ENCODE data around the gene NOTCH2. TPM values are rescaled to one million over a fixed set of nuclear protein-coding genes. Genes with fewer than 3 reads are reported as not detected.

Gene NOTCH2
- total RNA-seq, 1 donor from 2014 or later = 66.6 TPM

DNA sequence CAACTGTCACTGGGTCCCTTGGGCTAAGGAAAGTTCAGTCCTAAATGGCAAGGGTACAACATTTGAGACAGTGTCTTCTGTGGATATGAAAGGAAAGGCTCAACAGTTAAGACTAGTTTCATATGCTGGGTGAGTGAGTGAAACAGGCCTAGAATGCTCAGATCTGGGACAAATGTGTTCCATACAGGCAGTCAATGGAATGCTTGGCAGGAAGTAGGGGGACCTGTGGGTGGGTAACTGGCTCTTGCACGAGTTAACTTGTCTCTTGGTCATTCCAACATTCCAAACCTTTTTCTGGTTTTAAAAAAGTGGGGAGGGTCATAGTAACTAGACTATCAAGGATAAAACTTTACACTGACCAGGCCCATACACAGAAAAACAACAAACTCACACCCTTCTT is 155.4 kb downstream of the NOTCH2 start:
- Histone ChIP-seq H3K79me2 (ENCODE audit: low read depth) (no peaks in the 10 kb centered on the region), H3K4me3 (no peak overlapping the region), H3K36me3 (peaks cover 15% of the 10 kb centered on the region), H3K9ac (no peak overlapping the region), H3K4me2 (no peak overlapping the region), H3K4me1 (peaks cover 9% of the 10 kb centered on the region), H3K27ac (no peak overlapping the region), H3F3A (ENCODE audit: low read depth) (no peaks in the 10 kb centered on the region), H4K20me1 (ENCODE audit: low read depth) (no peaks in the 10 kb centered on the region), H3K27me3 (no peaks in the 10 kb centered on the region), H3K9me3 (ENCODE audit: low read depth) (no peaks in the 10 kb centered on the region), H2AFZ (replicated peaks) (no peak overlapping the region)
- H3K36me3 Mint-ChIP-seq = peaks cover 51% of the 10 kb centered on the region
- DNase-seq (ENCODE audit: low spot score) = no peak
- TF ChIP-seq EZH2 (IDR thresholded peaks at IDR 0.05) = no peak
- TF ChIP-seq EZH2phosphoT487 (IDR thresholded peaks at IDR 0.05) = no peak
- TF ChIP-seq CTCF (IDR thresholded peaks at IDR 0.05) = no peak
- H3K27ac Mint-ChIP-seq = no peak overlapping the region
- no peaks in the 10 kb centered on the region for H3K4me1 Mint-ChIP-seq
- peaks cover 3% of the 10 kb centered on the region for H3K27me3 Mint-ChIP-seq (ENCODE audit: insufficient read depth, low read depth)
- no peak overlapping the region for H3K4me3 Mint-ChIP-seq
- H3K9me3 Mint-ChIP-seq = no peaks in the 10 kb centered on the region

DNA sequence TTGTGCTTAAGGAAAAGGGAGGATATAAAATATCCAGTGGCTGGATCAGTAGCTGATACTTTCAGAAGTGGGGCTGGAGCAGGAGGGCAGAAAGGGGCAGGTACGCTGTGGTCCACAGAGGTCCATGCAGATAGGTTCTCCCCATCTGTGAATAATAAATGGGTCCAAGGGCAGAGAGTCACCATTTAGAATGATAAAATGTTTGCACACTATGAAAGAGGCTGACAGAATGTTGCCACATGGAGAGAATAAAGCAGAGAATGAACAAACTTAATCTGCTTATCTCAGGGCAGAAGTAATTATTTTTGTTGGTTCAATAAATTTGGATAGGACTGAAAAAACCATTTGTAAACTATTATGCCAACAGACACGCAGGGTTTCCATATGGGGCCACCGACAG is 156.5 kb downstream of the NOTCH2 start:
- Mint-ChIP-seq H3K4me1 (no peaks in the 10 kb centered on the region), H3K9me3 (no peaks in the 10 kb centered on the region), H3K27me3 (ENCODE audit: insufficient read depth, low read depth) (peaks cover 3% of the 10 kb centered on the region), H3K36me3 (peaks cover 41% of the 10 kb centered on the region), H3K4me3 (no peak overlapping the region), H3K27ac (no peak overlapping the region)
- no peak for TF ChIP-seq EZH2phosphoT487 (IDR thresholded peaks at IDR 0.05)
- TF ChIP-seq EZH2 (IDR thresholded peaks at IDR 0.05) = no peak
- TF ChIP-seq CTCF (IDR thresholded peaks at IDR 0.05) = no peak
- H2AFZ ChIP-seq (replicated peaks) = no peak overlapping the region
- H3K4me1 ChIP-seq = peaks cover 9% of the 10 kb centered on the region
- no peaks in the 10 kb centered on the region for H3K9me3 ChIP-seq (ENCODE audit: low read depth)
- no peaks in the 10 kb centered on the region for H4K20me1 ChIP-seq (ENCODE audit: low read depth)
- H3K79me2 ChIP-seq (ENCODE audit: low read depth) = no peaks in the 10 kb centered on the region
- no peaks in the 10 kb centered on the region for H3F3A ChIP-seq (ENCODE audit: low read depth)
- no peak overlapping the region for H3K4me3 ChIP-seq
- H3K27me3 ChIP-seq = no peaks in the 10 kb centered on the region
- H3K4me2 ChIP-seq = no peak overlapping the region
- H3K36me3 ChIP-seq = peaks cover 15% of the 10 kb centered on the region
- DNase-seq (ENCODE audit: low spot score) = no peak
- no peak overlapping the region for H3K9ac ChIP-seq
- no peak overlapping the region for H3K27ac ChIP-seq

DNA sequence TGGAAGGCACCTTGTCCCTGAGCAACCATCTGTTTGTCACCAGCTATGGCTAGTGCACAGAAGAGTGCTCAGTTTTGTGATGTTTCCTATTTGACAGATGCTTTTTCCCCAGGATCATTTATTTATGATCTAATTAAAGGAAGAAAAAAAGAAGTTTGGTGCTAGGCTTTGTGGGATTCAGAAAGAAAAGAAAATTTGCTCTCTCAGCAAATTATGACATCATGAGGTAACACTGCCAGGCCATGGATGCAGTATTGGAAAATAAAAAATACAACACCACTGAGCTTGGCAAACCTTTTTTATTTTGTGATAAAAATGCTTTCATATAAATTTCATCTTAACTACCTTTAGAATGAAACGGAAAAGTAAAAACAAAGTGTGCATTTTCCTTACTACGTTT is 157.7 kb downstream of the NOTCH2 start:
- no peak for DNase-seq (ENCODE audit: low spot score)
- Histone ChIP-seq H3K9me3 (ENCODE audit: low read depth) (no peaks in the 10 kb centered on the region), H3K4me3 (no peak overlapping the region), H3K27ac (no peak overlapping the region), H3K4me2 (no peak overlapping the region), H3K36me3 (peaks cover 4% of the 10 kb centered on the region), H3F3A (ENCODE audit: low read depth) (no peaks in the 10 kb centered on the region), H3K9ac (no peak overlapping the region), H2AFZ (replicated peaks) (no peak overlapping the region), H3K79me2 (ENCODE audit: low read depth) (no peaks in the 10 kb centered on the region), H3K4me1 (peaks cover 9% of the 10 kb centered on the region), H3K27me3 (no peaks in the 10 kb centered on the region), H4K20me1 (ENCODE audit: low read depth) (no peaks in the 10 kb centered on the region)
- Mint-ChIP-seq H3K27ac (no peak overlapping the region), H3K36me3 (peaks cover 32% of the 10 kb centered on the region), H3K9me3 (peaks cover under 1% of the 10 kb centered on the region), H3K27me3 (ENCODE audit: insufficient read depth, low read depth) (peaks cover 3% of the 10 kb centered on the region), H3K4me3 (no peak overlapping the region), H3K4me1 (no peaks in the 10 kb centered on the region)
- TF ChIP-seq EZH2phosphoT487 (IDR thresholded peaks at IDR 0.05) (no peak), EZH2 (IDR thresholded peaks at IDR 0.05) (no peak), CTCF (IDR thresholded peaks at IDR 0.05) (no peak)
